ENCODE measurements around the gene MRGPRX3. TPM values are rescaled to one million over a fixed set of nuclear protein-coding genes. Genes with fewer than 3 reads are reported as not detected.

Gene MRGPRX3
- total RNA-seq: not detected
- long read RNA-seq: 0 reads

DNA sequence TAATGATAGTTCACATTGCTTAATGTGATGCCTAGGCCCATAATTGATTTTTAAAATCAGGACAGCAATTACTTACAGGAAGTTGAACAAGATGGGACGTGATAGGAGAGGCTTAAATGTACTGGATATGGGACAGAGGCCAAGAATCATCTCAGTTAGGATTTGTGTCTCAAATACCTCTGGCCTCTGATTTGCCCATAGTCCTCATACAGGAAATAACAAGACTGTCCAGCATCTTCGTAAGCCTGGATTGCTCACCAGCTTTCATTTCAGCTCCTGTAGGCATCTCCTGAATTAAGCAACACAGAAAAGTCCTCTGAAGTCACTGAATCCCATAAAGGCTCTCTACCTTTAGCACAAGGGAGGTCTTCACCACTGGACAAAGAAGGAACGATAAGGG is at the start of gene MRGPRX3:
Gene MRGPRX3 (plus strand): TSS at position 231 of the 400 bp plus-strand sequence. CDS start 4,632 bp downstream, outside the sequence.
- Histone ChIP-seq H3K27ac (no peak within 1 kb of the TSS), H3K36me3 (no peaks in the 10 kb centered on the region), H3K4me3 (no peak within 1 kb of the TSS), H3K9me3 (no peaks in the 10 kb centered on the region), H3K27me3 (peaks cover 11% of the 10 kb centered on the region), H3K4me1 (no peaks in the 10 kb centered on the region)
- TF ChIP-seq, protein P1, sequence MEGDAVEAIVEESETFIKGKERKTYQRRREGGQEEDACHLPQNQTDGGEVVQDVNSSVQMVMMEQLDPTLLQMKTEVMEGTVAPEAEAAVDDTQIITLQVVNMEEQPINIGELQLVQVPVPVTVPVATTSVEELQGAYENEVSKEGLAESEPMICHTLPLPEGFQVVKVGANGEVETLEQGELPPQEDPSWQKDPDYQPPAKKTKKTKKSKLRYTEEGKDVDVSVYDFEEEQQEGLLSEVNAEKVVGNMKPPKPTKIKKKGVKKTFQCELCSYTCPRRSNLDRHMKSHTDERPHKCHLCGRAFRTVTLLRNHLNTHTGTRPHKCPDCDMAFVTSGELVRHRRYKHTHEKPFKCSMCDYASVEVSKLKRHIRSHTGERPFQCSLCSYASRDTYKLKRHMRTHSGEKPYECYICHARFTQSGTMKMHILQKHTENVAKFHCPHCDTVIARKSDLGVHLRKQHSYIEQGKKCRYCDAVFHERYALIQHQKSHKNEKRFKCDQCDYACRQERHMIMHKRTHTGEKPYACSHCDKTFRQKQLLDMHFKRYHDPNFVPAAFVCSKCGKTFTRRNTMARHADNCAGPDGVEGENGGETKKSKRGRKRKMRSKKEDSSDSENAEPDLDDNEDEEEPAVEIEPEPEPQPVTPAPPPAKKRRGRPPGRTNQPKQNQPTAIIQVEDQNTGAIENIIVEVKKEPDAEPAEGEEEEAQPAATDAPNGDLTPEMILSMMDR (IDR thresholded peaks at IDR 0.05): no peak
- no peak for DNase-seq
- no peak for ATAC-seq
- intact Hi-C loops (cut with DNase I): no loop called here

DNA sequence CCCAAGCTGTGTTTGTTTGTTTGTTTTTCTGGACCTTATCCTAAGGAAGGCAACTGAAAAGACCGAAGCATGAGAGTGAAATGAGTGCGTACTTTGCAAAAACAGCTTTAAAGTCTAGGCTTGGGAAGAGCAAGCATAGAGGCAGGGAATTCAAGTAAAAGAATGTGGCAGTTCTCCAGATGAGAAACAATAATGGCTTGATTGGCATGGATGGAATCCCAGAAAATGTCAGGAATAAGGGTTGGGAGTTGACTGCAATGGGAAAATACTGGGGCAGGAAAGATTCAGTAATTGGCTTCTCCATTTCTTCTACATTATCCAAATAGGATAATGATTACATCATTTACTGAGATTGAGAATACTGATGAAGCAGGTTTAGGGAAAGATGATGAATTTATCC is 44.0 kb upstream of the MRGPRX3 start:
- no peak overlapping the region for H3K4me3 ChIP-seq
- intact Hi-C loops (cut with DNase I): no loop called here
- H3K27me3 ChIP-seq: no peaks in the 10 kb centered on the region
- H3K4me1 ChIP-seq: no peaks in the 10 kb centered on the region
- no peak overlapping the region for H3K27ac ChIP-seq
- H3K36me3 ChIP-seq: peaks cover 81% of the 10 kb centered on the region
- ATAC-seq (no peak), DNase-seq (no peak)
- TF ChIP-seq, protein P1 (IDR thresholded peaks at IDR 0.05): no peak
- H3K9me3 ChIP-seq: no peaks in the 10 kb centered on the region

DNA sequence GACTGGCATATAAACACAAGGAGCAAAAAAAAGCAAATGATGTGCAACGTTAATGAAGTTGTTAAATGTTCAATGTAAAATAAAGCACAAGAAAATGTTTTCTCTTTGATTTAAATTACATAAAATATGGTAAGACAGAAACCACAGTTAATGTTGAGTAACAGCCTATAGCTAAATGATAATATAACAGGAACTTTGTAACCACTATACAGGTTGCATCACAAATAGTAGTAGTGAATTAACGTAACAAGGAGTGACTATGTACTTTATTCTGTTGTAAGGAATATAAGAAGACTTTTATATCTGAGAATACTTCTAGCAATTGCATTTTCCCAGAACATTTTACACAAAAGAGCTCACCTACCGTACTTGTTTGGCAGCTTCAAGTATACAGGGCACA is 43.4 kb upstream of the MRGPRX3 start:
- intact Hi-C loops (cut with DNase I): no loop called here
- no peaks in the 10 kb centered on the region for H3K9me3 ChIP-seq
- H3K36me3 ChIP-seq: peaks cover 81% of the 10 kb centered on the region
- no peak overlapping the region for H3K27ac ChIP-seq
- H3K27me3 ChIP-seq: no peaks in the 10 kb centered on the region
- ATAC-seq (no peak), DNase-seq (no peak)
- no peaks in the 10 kb centered on the region for H3K4me1 ChIP-seq
- TF ChIP-seq, protein P1 (IDR thresholded peaks at IDR 0.05): no peak
- no peak overlapping the region for H3K4me3 ChIP-seq

DNA sequence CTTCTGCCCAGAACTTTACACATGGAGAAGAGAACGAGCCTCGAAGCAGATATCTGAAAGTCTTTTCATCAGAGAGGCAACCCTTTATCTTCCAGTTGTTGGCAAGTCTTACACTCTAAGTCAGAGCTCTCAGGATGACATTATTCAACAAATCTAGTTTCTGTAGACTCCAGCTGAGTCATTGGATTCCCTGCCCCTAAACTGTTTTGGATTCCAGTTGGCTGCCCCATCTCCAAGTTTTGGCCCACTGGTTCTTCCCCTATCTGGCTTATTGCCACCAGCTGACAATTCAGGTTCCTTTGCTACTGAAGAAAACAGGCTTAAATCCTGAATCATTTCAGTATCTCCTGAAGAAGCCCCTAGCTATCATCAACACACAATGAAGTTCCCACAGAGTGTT is 40.6 kb upstream of the MRGPRX3 start:
- H3K9me3 ChIP-seq: no peaks in the 10 kb centered on the region
- H3K36me3 ChIP-seq: peaks cover 94% of the 10 kb centered on the region
- H3K27me3 ChIP-seq: no peaks in the 10 kb centered on the region
- no peak overlapping the region for H3K4me3 ChIP-seq
- H3K27ac ChIP-seq: no peak overlapping the region
- intact Hi-C loops (cut with DNase I): no loop called here
- TF ChIP-seq, protein P1 (IDR thresholded peaks at IDR 0.05): no peak
- ATAC-seq (no peak), DNase-seq (no peak)
- no peaks in the 10 kb centered on the region for H3K4me1 ChIP-seq

DNA sequence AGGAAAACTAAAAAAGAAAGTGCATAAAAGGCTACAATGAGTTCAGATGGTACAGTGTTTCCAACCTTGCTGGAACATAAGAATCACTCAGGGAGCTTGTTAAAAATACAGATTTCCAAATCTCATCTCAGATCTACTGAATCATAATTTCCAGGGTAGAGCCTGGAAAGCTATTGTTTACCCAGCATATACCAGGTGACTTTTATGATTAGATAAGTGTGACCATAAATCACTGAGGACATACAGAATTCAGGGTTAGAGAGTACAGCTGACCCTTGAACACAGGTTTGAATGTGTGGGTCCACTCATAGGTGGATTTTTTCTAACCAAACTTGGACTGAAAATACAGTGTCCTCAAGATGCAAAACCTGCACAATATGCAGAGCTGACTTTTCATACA is 38.4 kb upstream of the MRGPRX3 start:
- TF ChIP-seq, protein P1 (IDR thresholded peaks at IDR 0.05): no peak
- ATAC-seq (no peak), DNase-seq (no peak)
- H3K27ac ChIP-seq: no peak overlapping the region
- H3K36me3 ChIP-seq: peaks cover 75% of the 10 kb centered on the region
- no peaks in the 10 kb centered on the region for H3K9me3 ChIP-seq
- H3K4me1 ChIP-seq: no peaks in the 10 kb centered on the region
- no peaks in the 10 kb centered on the region for H3K27me3 ChIP-seq
- intact Hi-C loops (cut with DNase I): no loop called here
- no peak overlapping the region for H3K4me3 ChIP-seq

All from upper lobe of right lung (tissue), 1 donor.